Measurements from ENCODE around the gene SLC17A4. TPM values are rescaled to one million over a fixed set of nuclear protein-coding genes. Genes with fewer than 3 reads are reported as not detected.

SLC17A4 gene
- total RNA-seq, 1 experiment from 2014 or later, result not detected

DNA sequence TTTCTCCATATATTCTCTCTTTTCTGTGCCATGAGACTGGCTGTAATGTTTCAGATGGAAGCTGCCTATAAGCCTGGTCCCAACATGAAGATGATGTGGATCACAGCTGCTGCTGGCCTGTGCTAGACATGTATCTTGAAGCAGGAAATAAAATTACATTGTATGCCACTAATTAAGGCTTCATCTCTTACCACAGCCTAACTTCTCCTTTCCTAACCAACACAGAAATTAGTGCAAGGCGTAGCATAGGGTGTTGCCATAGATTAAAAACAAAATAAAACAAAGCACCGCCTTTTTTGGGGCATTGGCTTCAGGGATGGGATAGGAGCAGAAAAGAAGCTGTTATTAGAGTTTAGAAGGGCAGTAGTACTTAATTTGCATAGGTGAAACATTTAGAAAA is 4.7 kb upstream of the SLC17A4 start:
- POLR2A ChIA-PET, result interaction anchor here (1.0 kb wide), 1 partner anchor 30 kb away, joined by 5 read pairs; no protein-coding TSS in a partner anchor
- no peak overlapping the region for H3K4me3 Mint-ChIP-seq (ENCODE audit: unreplicated experiment)
- no TSS peak for BruUV-seq (replicated peaks)
- CTCF ChIA-PET, result interaction anchor here (0.6 to 1.0 kb wide), 2 partner anchors 31 to 153 kb away, joined by 3 read pairs; no protein-coding TSS in a partner anchor
- TF ChIP-seq, protein P1, sequence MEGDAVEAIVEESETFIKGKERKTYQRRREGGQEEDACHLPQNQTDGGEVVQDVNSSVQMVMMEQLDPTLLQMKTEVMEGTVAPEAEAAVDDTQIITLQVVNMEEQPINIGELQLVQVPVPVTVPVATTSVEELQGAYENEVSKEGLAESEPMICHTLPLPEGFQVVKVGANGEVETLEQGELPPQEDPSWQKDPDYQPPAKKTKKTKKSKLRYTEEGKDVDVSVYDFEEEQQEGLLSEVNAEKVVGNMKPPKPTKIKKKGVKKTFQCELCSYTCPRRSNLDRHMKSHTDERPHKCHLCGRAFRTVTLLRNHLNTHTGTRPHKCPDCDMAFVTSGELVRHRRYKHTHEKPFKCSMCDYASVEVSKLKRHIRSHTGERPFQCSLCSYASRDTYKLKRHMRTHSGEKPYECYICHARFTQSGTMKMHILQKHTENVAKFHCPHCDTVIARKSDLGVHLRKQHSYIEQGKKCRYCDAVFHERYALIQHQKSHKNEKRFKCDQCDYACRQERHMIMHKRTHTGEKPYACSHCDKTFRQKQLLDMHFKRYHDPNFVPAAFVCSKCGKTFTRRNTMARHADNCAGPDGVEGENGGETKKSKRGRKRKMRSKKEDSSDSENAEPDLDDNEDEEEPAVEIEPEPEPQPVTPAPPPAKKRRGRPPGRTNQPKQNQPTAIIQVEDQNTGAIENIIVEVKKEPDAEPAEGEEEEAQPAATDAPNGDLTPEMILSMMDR (IDR thresholded peaks at IDR 0.05; ENCODE audit: unreplicated experiment), result no peak
- H3K9me3 Mint-ChIP-seq (ENCODE audit: unreplicated experiment), result no peaks in the 10 kb centered on the region
- no peak for DNase-seq (ENCODE audit: unreplicated experiment)
- no peaks in the 10 kb centered on the region for H3K36me3 Mint-ChIP-seq (ENCODE audit: insufficient read depth, unreplicated experiment)
- intact Hi-C loops (cut with micrococcal nuclease), result no loop called here
- no peak overlapping the region for H3K27ac Mint-ChIP-seq (ENCODE audit: low read depth, unreplicated experiment)
- H3K4me1 Mint-ChIP-seq (ENCODE audit: insufficient read depth, unreplicated experiment), result no peaks in the 10 kb centered on the region
- peaks cover 19% of the 10 kb centered on the region for H3K27me3 Mint-ChIP-seq (ENCODE audit: insufficient read depth, unreplicated experiment)

DNA sequence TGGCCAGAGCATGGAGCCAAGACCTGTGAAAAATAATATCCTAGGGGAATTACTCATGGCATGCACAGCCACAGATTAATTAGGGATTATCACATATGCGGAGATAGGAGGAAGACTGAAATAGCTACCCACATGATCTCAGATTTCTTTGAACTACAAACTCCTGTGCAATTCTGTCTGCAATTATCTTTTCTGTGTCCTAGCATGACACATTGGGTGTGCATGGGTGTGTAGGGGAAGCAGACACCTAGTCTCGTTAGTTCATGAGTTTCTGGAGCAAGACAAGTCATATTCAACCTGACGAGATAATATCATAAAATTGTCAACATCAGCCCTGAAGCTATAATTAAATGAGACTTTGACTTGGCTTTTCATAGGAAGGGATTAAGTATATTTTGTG is 3.6 kb upstream of the SLC17A4 start:
- ChIA-PET POLR2A (no interaction called here), CTCF (interaction anchor here (0.9 to 1.0 kb wide), 2 partner anchors 33 to 195 kb away, joined by 3 read pairs; no protein-coding TSS in a partner anchor)
- TF ChIP-seq, protein P1 (IDR thresholded peaks at IDR 0.05; ENCODE audit: unreplicated experiment), result no peak
- Mint-ChIP-seq H3K27me3 (ENCODE audit: insufficient read depth, unreplicated experiment) (peaks cover 29% of the 10 kb centered on the region), H3K4me1 (ENCODE audit: insufficient read depth, unreplicated experiment) (no peaks in the 10 kb centered on the region), H3K36me3 (ENCODE audit: insufficient read depth, unreplicated experiment) (no peaks in the 10 kb centered on the region), H3K4me3 (ENCODE audit: unreplicated experiment) (no peak overlapping the region), H3K27ac (ENCODE audit: low read depth, unreplicated experiment) (no peak overlapping the region), H3K9me3 (ENCODE audit: unreplicated experiment) (no peaks in the 10 kb centered on the region)
- intact Hi-C loops (cut with micrococcal nuclease), result no loop called here
- no TSS peak for BruUV-seq (replicated peaks)
- no peak for DNase-seq (ENCODE audit: unreplicated experiment)

DNA sequence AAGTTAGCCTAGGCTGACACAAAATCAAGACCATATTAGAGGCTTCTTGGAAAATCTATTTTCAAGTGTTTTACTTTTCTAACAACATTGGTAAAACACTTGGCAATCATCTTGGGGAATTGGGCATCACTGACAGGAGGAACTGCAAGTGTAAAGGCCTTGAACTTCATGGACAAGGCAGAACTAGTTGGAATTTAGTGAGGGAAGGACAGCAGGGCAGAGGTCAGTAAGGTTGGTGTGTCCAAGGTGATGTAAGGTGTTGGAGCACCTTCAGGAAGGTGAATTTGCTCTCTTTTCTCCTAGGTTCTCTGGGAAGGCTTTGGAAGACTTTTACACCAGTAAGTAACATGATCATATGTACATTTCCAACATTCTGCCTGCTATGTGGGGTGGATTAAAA is 1.5 kb upstream of the SLC17A4 start:
- intact Hi-C loops (cut with micrococcal nuclease), result no loop called here
- POLR2A ChIA-PET, result no interaction called here
- Mint-ChIP-seq H3K4me1 (ENCODE audit: insufficient read depth, unreplicated experiment) (no peaks in the 10 kb centered on the region), H3K27ac (ENCODE audit: low read depth, unreplicated experiment) (no peak overlapping the region), H3K4me3 (ENCODE audit: unreplicated experiment) (no peak overlapping the region), H3K27me3 (ENCODE audit: insufficient read depth, unreplicated experiment) (peaks cover 39% of the 10 kb centered on the region), H3K9me3 (ENCODE audit: unreplicated experiment) (no peaks in the 10 kb centered on the region), H3K36me3 (ENCODE audit: insufficient read depth, unreplicated experiment) (no peaks in the 10 kb centered on the region)
- CTCF ChIA-PET, result interaction anchor here (0.6 to 1.0 kb wide), 3 partner anchors 8 to 26 kb away, joined by 3 to 4 read pairs (median 3); no protein-coding TSS in a partner anchor
- DNase-seq (ENCODE audit: unreplicated experiment), result no peak
- BruUV-seq (replicated peaks), result no TSS peak
- TF ChIP-seq, protein P1 (IDR thresholded peaks at IDR 0.05; ENCODE audit: unreplicated experiment), result no peak

DNA sequence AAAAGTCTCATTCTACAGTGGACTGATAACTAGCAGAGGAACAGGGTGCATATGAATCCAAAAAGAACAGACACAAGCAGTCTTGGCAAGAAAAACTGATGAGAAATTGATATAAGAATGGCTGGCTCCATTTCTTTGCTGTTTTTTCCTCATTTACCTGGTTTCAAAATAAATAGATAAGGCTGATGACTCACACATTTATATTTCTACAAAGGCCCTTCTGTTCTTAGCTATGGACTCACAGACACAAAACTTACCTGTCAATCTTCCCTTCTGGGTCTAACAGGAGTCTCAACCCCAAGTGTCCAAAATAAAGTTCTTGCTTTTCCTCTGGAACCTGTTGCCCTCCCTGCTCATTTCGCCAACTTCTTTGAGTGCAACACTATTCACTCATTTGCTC is 941 bp downstream of the SLC17A4 start:
- Mint-ChIP-seq H3K9me3 (ENCODE audit: unreplicated experiment) (no peaks in the 10 kb centered on the region), H3K4me1 (ENCODE audit: insufficient read depth, unreplicated experiment) (peaks cover 6% of the 10 kb centered on the region), H3K4me3 (ENCODE audit: unreplicated experiment) (no peak overlapping the region), H3K27me3 (ENCODE audit: insufficient read depth, unreplicated experiment) (peaks cover 63% of the 10 kb centered on the region), H3K36me3 (ENCODE audit: insufficient read depth, unreplicated experiment) (no peaks in the 10 kb centered on the region), H3K27ac (ENCODE audit: low read depth, unreplicated experiment) (no peak overlapping the region)
- ChIA-PET CTCF (no interaction called here), POLR2A (no interaction called here)
- TF ChIP-seq, protein P1 (IDR thresholded peaks at IDR 0.05; ENCODE audit: unreplicated experiment), result no peak
- DNase-seq (ENCODE audit: unreplicated experiment), result no peak
- BruUV-seq (replicated peaks), result no TSS peak
- intact Hi-C loops (cut with micrococcal nuclease), result no loop called here
